Ammon's horn (tissue), 1 donor: ENCODE measurements around the gene KRT7.
"Not testable (repeated sequence)": the region's sequence is repeated elsewhere in the genome, so short reads cannot be mapped to it uniquely, and the experiment has no call there.

Source experiments
- DNase-seq: peaks from one replicate; pipeline ENCODE4 v3.0.0-alpha.2; 2016; ENCODE audit warnings: low spot score

The KRT7 gene

DNA sequence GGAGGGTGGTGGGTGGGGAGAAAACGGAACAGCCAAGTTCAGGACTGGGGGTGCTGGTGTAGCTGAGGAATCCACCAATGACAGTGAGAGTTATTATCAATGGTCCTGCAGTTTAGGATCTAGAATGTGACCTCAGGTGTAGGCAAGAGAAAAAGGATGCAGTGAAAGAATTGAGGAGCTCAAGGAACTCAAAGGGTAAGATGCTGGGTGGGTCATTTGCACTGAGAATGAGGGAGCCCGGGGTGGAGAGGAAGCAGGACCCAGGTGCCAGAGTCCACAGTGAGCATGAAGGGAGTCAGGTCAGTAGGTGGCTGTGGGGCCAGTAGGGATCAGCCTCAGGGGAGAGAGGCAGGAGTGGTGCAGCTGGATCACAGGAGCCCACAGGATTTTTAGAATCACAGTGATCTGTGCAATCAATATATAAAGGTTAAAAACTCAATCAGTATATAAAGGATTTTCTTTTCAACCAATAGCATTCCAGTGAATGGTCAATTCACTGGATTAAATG is 3.2 kb upstream of the KRT7 start:
- no peak for DNase-seq

DNA sequence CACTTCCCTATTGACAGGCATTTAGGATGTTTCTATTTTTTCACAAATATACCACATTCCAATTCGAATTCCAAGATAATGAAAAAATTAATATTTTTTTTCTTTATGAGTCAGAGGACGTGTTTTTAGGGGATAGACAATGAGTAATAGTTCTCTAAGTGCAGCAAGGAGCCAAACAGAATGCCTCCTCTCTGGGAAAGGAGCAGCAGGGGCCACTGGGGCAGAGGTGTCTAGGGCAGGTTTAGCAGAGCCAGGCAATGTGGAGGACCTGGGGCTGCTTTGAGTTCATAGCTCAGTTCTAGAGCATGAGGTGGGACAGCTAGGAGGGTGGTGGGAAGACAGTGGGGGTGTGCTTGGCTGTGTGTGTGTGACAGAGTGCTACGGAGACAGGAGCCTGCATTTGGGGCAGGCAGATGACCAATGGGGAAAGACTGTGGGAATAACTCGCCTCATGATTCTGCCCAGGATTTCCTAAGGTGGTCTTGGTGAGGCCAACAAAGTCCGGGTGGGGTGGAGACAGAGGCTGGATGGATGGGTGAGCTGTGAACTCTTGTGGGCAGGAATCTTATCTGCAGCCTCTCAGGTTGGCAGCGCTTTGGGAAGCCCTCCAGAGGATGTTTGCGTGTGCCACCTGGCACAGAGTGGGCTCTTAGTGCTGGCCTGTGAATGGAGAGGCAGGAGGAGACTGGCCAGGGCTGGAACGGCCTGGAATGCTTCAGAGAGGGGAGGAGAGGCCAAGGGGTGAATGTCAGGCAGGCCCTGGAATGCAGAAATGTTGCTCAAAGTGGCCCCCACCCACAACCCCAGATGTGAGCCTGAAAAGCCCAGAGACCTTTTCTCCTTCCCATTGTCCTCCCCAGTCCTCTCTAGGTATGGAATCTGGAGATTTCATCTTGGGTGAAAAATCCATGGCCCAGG is 2.4 kb upstream of the KRT7 start:
- DNase-seq = no peak

DNA sequence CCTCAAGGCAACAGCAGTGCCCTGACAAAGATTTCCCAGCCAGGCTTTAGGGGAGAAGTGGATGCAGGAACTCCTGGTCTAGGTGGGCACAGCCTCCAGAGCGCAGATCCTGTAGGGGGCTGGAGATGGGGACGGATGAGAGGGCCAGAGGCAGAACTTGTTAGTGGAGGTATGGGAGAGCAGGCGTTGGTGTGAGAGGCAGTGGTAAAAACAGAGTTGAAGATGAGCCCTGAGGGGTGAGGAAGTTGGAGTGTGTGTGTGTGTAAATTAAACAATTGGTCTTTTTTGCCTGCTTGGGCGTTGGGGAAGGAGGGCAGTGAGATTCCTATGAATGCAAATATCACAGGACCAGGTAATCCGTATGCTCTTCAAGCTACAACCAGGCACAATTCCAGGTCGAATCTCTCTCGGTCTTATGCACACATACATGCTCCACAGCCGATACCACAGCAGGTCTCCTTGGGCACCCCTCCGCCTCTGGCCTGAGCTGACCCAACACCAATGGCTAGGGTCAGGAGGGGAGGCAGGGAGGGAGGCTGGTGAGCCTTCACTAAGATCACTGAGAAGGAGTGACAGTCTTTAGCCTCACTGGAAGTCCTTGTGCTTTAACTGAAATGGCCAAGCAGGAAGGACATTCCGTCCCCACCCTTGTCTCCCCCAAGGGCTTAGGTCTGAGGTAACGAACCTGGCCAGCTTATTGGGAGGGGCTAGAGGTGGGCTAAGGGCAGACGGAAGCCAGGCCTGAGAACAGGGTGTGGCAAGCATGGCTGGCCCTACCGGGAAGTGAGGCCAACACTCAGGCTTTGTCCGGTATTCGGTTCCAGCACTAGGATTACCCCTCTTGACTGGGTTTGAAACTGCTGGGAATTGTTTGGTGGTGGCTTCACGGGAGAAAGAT is 1.5 kb upstream of the KRT7 start:
- DNase-seq = no peak

DNA sequence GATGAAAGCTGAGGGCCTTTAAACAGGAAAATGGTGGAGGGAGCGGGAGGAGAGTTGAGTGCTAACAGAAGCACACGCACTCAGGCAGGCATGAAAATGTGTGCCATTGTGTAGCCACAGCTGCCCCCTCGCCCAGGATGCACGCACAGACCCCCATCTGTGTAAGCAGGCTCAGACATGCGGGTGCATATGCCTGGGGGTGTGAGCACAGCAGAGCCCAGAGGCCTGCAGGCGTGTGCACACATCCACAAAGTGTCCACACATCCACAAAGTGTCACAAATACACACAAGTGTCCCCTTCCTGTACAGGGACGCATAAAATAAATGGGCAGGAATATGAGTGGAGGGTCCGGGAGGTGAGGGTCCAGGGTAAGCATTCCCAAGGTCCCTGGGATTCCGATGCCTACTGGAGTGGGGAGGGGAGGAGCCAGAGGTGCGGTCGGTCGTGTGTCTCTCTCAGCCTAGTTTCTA is 805 bp upstream of the KRT7 start:
- no peak for DNase-seq

DNA sequence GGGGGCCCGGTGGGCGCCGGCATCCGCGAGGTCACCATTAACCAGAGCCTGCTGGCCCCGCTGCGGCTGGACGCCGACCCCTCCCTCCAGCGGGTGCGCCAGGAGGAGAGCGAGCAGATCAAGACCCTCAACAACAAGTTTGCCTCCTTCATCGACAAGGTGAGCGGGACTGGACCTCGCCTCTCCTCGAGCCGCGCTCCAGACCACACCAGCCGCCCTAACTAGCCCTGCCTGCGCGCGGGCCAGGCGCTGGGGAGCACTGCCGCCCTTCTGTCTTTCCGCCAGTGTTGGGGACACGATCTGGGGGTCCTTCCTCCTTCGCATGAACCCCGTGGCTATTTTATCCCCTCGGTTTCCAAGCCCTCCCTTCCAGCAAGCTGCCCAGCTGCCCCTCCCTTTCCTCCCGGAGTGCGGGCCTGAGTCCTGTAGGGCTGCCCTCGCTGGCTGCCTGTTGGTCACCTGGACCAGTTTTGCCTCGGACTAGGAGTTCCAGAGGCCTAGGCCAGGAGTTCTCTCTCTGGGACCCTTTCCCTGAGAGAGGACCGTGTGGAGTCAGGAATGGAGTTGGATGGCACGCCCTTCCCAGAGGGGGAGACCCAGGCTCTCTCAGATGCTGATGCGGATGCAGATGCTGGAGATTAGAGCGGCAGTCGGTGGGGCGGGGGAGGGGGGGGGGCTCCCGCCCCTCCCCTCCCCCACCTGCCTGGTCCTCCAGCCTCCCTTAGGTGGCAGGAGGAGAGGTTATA is 592 bp downstream of the KRT7 start:
- DNase-seq = no peak

DNA sequence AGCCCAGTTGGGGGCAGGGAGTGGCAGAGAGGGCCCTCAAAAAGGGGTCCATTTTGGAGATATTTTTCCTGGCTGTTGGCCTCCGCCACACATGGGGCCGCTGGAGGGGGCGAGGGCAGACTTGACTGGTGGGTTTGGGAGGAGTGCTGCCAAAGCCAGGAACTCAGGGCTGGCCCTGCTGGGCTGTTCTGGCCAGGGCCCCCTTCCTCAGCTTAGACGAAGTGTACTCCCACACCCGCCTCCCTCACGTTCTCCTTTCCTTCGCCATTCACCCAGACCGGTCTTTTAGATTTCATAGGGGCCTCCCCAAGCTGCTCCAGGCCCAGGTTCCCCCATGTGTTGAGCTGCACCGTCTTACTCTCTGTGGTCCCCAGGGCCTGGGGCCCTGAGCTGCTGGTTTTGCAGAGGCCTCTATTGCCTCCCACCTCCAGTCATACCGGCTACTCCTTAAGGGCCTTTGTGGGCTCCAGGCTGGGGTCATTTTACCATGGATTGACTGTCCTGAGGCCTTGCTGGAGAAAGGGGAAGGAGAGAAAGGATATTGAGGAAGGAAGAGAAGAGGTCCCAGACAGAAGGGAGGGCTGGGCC is 1.3 kb downstream of the KRT7 start:
- DNase-seq = no peak

DNA sequence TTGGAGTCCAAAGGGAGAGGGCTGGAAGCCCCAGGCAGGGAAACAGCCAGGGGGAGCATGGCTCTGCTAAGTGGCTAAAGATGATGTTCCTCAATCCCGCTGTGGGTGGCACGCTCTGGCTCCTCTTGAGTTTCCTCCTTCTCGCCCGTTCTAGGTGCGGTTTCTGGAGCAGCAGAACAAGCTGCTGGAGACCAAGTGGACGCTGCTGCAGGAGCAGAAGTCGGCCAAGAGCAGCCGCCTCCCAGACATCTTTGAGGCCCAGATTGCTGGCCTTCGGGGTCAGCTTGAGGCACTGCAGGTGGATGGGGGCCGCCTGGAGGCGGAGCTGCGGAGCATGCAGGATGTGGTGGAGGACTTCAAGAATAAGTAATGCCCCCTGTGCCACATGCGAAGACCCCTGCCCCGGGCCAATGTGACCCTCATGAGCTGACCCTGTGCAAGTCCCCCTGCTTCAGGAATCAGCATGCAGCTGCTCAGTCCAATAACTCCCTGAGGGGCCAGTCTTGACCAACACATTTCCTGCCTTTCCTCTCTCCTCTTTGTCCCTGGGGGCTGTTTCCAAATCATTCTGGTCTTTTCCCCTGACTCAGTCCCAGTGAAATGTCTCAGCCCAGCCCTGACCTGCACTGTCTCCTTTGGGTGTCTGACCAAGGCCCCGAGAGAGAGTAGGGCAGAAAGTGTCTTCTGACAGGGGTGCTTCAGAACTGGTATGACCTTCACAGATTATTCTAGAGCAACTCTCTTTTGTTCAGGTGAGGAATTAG is 2.1 kb downstream of the KRT7 start:
- DNase-seq = no peak

DNA sequence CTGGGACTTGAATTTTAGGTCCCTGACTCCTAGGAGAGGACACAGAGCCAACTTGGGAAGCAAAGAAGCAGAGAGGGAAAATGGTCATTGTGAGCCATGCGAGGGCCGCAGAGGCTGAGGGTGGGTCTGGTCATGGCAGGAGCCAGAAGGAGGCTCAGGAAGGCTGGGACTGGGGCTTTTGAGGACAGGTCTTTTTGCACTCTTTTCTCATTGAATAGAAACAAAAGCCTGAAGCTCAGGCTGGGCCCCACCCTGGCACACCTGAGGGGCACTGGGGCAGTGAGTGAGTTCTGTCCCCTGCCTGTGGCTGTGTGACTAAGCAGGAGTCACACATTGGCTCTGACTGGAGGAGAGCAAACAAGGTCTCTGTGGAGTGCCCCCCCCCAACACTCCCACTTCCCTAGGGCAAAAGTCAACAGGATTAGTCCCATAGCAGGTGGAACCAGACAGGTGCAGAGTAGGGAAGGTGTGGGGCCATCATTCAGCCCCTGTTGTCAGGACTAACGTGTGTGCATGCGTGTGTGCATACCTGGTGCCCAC is 2.8 kb downstream of the KRT7 start:
- no peak for DNase-seq

DNA sequence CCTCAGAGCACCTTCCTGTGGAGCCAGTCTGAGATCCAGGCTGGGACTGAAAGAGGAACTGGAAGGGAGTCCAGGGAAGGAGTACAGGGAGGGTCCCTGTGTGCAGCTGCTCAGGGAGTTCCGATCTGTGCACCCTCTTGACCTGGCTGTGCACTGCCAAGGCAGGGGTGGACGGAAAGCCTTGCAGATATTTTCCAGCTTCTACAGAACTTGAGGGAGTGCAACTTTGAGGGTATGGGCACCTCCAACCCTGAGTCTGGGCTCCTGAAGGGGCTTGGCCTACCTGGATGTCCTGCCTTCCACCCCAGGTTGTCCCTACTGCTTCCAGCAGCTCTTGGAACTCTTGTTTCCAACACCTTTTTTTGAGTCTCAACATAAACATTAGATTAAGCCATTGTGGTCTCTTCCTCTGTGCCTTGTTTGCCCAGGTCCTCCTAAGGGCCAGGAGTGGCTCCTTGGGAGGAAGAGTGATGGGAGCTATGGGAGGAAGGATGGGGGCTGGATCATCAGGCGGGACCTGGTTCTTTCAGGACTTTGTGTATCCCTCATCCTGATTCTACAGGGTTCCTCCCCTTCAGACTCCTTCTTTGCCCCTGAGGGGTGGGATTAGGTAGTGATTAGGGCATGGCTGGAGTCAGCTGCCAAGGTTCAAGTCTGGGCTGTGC is 3.5 kb downstream of the KRT7 start:
- DNase-seq = no peak

DNA sequence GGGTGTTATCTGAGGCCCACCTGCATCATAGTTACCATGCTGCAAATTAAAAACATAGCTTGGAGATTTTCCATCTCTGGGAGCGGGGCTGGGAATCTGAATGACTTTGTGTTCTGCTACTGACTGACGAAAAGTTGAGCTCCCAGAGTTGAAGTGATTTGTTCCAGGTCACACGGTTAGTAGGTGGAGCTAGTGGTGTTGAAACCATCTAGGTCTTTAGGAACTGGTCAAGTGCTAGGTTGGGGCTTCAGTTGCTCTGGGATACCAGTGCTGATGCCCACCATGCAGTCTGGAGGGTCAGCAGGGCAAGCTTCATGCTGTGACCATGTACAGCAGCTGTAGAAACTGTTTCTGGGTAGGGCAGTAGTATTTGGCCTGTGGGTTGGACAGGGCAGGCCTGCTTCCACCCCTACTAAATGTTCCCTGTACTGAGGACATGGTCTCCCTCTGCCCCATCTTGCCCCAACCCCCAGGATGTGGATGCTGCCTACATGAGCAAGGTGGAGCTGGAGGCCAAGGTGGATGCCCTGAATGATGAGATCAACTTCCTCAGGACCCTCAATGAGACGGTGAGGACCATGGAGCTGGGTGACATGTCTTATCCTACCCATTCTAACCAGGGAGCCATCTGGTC is 5.3 kb downstream of the KRT7 start:
- no peak for DNase-seq

DNA sequence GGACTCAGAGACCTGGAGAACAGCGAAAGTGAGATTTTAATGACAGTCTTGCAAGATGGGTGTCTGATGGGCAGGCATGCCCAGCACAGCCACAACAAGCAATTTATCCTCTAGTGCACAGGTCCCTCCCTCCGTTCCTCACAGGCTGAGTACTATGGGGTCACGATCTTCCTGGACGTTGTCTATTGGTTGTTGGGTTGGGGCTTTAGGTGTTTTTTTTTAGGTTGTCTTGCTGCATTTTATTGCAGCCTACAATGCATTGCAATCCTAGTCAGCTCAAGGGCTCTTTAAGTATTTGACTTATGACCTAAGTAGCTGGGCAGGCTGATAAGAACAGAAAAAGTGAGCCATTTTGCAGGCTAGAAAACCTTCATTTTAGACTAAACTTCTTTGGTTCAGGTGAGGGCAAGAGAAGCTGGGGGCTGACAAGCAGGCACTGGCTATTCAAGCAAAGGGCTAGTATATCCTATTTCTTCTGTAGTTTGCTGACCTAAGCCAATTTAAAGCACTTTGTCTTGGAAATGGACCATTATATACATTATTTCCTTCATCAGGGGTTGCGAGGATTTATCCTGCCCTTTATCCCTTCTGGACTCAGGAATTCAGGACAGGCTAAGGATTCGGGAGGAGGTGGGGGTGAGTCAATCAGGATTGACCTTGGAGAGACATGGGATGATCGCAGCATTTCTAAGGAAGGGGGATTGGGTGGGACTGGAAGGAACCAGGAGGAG is 6.0 kb downstream of the KRT7 start:
- DNase-seq = no peak

DNA sequence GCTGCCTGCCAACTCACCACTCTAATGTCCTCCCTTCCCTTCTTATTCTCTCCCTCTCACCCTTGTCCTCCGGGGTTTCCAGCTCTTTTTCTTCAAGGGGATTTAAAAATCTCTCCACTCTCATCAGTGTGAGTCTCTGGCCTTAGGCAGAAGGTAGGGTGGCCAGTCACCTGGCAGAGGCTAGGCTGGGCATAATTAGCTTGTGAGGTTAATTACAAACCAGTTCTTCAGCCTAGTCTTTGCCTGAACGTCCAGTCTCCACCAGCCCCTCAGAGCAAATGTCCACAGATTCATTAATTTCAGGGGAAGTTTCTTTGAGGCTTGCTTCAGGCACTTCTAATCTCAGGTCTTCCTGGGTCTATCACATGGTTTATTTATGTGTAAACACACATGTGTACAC is 6.7 kb downstream of the KRT7 start:
- DNase-seq = no peak

DNA sequence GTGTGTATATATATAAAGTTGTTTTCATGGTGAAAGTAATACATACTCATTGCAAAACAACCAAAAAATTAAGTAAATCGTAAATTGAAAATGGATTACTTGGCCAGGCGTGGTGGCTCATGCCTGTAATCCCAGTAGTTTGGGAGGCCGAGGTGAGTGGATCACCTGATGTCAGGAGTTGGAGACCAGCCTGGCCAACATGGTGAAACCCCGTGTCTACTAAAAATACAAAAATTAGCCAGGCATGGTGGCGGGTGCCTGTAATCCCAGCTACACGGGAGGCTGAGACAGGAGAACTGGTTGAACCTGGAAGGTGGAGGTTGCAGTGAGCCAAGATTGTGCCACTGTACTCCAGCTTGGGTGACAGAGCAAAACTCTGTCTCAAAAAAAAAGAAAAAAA is 7.2 kb downstream of the KRT7 start:
- not testable (repeated sequence) for DNase-seq

DNA sequence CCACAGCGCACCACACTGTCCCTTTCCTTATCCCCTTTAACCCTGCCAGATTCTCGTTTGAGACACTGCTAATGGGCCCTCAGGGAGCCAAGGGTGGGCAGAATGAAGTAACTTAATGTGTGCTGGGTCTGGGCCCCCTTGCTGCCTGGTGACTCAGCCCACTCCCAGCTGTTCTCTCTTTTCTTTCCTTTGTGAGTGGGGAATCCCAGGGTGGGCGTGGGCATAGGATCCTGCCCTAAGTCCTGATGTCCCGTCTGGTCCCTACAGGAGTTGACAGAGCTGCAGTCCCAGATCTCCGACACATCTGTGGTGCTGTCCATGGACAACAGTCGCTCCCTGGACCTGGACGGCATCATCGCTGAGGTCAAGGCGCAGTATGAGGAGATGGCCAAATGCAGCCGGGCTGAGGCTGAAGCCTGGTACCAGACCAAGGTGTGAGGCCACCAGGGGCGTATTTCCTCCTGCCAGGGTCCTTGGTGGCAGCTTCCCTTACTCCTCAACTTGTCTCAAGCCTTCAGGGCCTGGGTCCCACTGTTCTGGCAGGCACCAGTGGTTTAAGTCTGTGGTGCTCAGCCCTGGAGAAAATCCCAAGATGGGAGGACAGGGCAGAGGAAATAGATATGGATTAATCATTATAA is 8.3 kb downstream of the KRT7 start:
- DNase-seq = no peak

DNA sequence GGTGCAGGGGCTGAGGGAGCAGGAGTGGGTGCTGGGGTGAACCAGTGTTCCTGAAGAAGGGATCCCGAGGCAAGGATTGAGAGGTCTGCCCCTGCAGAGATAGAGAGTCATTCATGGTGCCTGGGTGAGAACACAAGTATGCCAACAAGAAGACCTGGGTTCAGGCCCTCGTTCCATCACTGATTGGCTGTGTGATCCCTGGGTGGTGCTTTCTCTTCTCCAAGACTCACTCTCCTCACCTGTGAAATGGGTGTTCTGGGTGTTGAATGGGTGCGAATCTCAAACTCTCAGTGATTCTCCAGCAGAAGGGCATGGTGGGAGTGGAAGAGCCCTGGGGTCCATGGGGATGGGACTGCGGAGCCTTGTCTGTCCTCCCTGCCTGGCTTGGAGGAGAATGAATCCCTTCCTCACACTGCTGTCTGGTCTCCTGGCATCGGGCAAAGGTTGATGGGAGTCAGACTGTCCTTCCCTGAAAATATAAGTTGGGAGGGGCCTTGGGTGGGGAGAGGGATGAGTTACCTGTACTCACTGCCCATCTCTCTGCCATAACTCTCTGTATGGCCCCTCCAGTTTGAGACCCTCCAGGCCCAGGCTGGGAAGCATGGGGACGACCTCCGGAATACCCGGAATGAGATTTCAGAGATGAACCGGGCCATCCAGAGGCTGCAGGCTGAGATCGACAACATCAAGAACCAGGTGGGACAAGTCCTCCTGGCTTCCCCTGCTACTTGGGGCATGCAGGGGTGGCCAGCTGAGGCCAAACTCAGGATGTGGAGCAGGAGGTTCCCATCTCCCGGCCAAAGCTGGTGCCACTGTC is 9.6 kb downstream of the KRT7 start:
- no peak for DNase-seq

DNA sequence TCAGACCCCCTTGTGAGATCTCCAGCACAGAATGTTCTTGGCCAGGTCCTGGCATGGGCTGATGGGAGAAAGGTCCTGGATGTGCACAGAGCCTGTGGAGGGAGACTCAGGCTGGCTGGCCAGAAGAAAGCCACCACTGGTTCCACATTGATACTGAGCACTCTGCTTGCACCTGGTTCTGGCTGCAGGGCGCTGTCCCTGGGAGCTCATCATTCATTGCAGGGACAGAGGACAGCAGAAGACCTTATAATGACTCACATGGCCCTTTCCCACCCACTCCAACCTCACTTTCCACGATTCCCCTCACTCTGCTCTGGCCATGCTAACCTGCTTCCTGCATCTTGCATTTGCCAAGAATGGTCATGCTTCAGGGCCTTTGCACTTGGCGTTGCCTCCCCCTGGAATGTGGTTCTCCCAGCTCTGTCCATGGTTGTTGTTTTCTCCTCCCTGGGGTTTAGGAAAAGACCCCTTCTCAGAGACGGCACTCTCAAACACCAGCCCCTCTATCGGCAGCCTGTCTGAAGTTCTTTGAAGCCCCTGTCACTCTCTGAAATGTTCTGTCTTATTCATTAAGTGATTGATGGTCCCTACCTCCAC is 10.3 kb downstream of the KRT7 start:
- DNase-seq = no peak
